Erythroblast (primary cell): Measurements from ENCODE around the gene PGLYRP4.

ENCODE experiments used
- GATA1 ChIP-seq: IDR thresholded peaks from 2 replicates; pipeline ENCODE4 v1.6.1; 2011; ENCODE audit warnings: low read depth, mild to moderate bottlenecking, control low read depth, low read length, moderate library complexity
- POLR2A ChIP-seq: IDR thresholded peaks from 2 replicates; pipeline ENCODE4 v1.6.1; 2011; ENCODE audit warnings: mild to moderate bottlenecking, low read length

GRCh38 chr1:153366261-153366660 lies 17.6 kb upstream of the PGLYRP4 start:
- no peak for TF ChIP-seq POLR2A
- no peak for TF ChIP-seq GATA1
